PC-9 (cell line): ENCODE measurements around the gene GAL. TPM values are rescaled to one million over a fixed set of nuclear protein-coding genes. Genes with fewer than 3 reads are reported as not detected.
"Not testable (repeated sequence)": the region's sequence is repeated elsewhere in the genome, so short reads cannot be mapped to it uniquely, and the experiment has no call there.

Experiments
- Bru-seq: library from RNA; stranded (reverse); fragments of 400-500 nt; gene quantifications from one replicate; lab custom pipeline; 2021; lab: Mats Ljungman, UMichigan
- BruChase-seq, 2 experiments: library from RNA; stranded (reverse); fragments of 400-500 nt; gene quantifications; one replicate each; lab custom pipeline; 2021; lab: Mats Ljungman, UMichigan
- BruUV-seq: library from RNA; stranded (reverse); fragments of 400-500 nt; replicated peaks from 2 replicates; lab custom pipeline; 2021; lab: Mats Ljungman, UMichigan
- CTCF ChIA-PET: fragments of 300-600 bp; sonication (Branson Sonifier 250); formaldehyde crosslinking; loops from one replicate; lab custom pipeline; 2022; ENCODE audit warnings: antibody characterized with exemption; lab: Charles Lee
- POLR2A ChIA-PET: fragments of 300-600 bp; sonication (Branson Sonifier 250); formaldehyde crosslinking; loops from one replicate; lab custom pipeline; 2022; ENCODE audit warnings: antibody characterized with exemption; ENCODE audit not compliant: unreplicated experiment; lab: Charles Lee
- DNase-seq, 2 experiments: peaks; one replicate each; pipeline versions ENCODE4 v3.0.0 to v3.0.0-alpha.2; 2015 to 2022; ENCODE audit warnings: mixed read lengths in 1 of 2
- H2AFZ ChIP-seq: fragments of 200-600 bp; sonication (generic); 2 replicates; pipeline ENCODE4 v1.8.1; 2017; ENCODE audit warnings: antibody characterized with exemption
- H3F3A ChIP-seq: fragments of 200-600 bp; sonication (generic); 2 replicates; pipeline ENCODE4 v1.8.1; 2017; ENCODE audit warnings: antibody characterized with exemption, mild to moderate bottlenecking, low read depth; ENCODE audit not compliant: insufficient read depth
- H3K27ac ChIP-seq: fragments of 200-600 bp; sonication (generic); 2 replicates; pipeline ENCODE4 v1.6.1; 2016; ENCODE audit warnings: mixed run types
- H3K27me3 ChIP-seq: fragments of 200-600 bp; sonication (generic); 2 replicates; pipeline ENCODE4 v1.6.1; 2016; ENCODE audit warnings: low read depth, mixed run types; ENCODE audit not compliant: insufficient read depth
- H3K36me3 ChIP-seq: fragments of 200-600 bp; sonication (generic); 2 replicates; pipeline ENCODE4 v1.6.1; 2016; ENCODE audit warnings: low read depth, mixed run types
- H3K4me1 ChIP-seq: fragments of 200-600 bp; sonication (generic); replicated peaks from 2 replicates; pipeline ENCODE4 v1.6.1; 2016; ENCODE audit warnings: mixed run types; ENCODE audit not compliant: insufficient read depth
- H3K4me2 ChIP-seq: fragments of 200-600 bp; sonication (generic); 2 replicates; pipeline ENCODE4 v1.6.1; 2017; ENCODE audit warnings: mixed run types
- H3K4me3 ChIP-seq: fragments of 200-600 bp; sonication (generic); 2 replicates; pipeline ENCODE4 v1.6.1; 2016; ENCODE audit warnings: mixed run types
- H3K79me2 ChIP-seq: fragments of 200-600 bp; sonication (generic); 2 replicates; pipeline ENCODE4 v1.6.1; 2017; ENCODE audit warnings: low read depth, mixed run types
- H3K9me2 ChIP-seq: fragments of 200-600 bp; sonication (generic); 2 replicates; pipeline ENCODE4 v1.8.1; 2017; ENCODE audit warnings: mild to moderate bottlenecking; ENCODE audit not compliant: insufficient read depth
- H3K9me3 ChIP-seq: fragments of 200-600 bp; sonication (generic); 2 replicates; pipeline ENCODE4 v1.8.1; 2016; ENCODE audit warnings: low read depth; ENCODE audit not compliant: insufficient read depth
- H4K20me1 ChIP-seq: fragments of 200-600 bp; sonication (generic); 2 replicates; pipeline ENCODE4 v1.8.1; 2017; ENCODE audit not compliant: insufficient read depth
- EZH2 ChIP-seq: fragments of 200-600 bp; sonication (generic); IDR thresholded peaks from 2 replicates; pipeline ENCODE4 v1.8.0; 2017; ENCODE audit warnings: antibody characterized with exemption, low read depth
- intact Hi-C: fragments of 100-400 bp; cut with micrococcal nuclease; formaldehyde crosslinking; loops from one replicate; pipeline ENCODE4 v1.10.0; 2022; ENCODE audit not compliant: unreplicated experiment
- long read RNA-seq: library from polyadenylated mRNA; stranded (forward); transcript quantifications from one replicate; pipeline ENCODE4 v2.0.0, GENCODE V29; 2022
- total RNA-seq: library from RNA; stranded (reverse); gene quantifications from 2 replicates; pipeline ENCODE4 v1.2.3, GENCODE V29; 2021
- TF ChIP-seq, protein P1 (sequence below): fragments of 200-600 bp; sonication (generic); conservative IDR thresholded peaks from 2 replicates; pipeline ENCODE4 v1.6.1; 2017; ENCODE audit warnings: mixed run types, antibody characterized with exemption, mild to moderate bottlenecking, moderate library complexity

GAL gene, protein sequence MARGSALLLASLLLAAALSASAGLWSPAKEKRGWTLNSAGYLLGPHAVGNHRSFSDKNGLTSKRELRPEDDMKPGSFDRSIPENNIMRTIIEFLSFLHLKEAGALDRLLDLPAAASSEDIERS
- total RNA-seq (3.9 and 12.8 TPM in 2 replicates), Bru-seq, nascent RNA (percentile 34 among the genes with signal in this experiment), BruChase-seq, experiment 1, labeled RNA remaining after a 2-hour chase (percentile 21 among the genes with signal in this experiment), BruChase-seq, experiment 2, labeled RNA remaining after a 6-hour chase (percentile 43 among the genes with signal in this experiment)
- long read RNA-seq, transcript GAL-201 (6 exons, 818 nt): major isoform, 32 of 35 reads
- long read RNA-seq, partial matches to known transcripts: 2 of 35 reads
- long read RNA-seq, other reads (novel, unspliced or antisense): 1 of 35 reads

DNA sequence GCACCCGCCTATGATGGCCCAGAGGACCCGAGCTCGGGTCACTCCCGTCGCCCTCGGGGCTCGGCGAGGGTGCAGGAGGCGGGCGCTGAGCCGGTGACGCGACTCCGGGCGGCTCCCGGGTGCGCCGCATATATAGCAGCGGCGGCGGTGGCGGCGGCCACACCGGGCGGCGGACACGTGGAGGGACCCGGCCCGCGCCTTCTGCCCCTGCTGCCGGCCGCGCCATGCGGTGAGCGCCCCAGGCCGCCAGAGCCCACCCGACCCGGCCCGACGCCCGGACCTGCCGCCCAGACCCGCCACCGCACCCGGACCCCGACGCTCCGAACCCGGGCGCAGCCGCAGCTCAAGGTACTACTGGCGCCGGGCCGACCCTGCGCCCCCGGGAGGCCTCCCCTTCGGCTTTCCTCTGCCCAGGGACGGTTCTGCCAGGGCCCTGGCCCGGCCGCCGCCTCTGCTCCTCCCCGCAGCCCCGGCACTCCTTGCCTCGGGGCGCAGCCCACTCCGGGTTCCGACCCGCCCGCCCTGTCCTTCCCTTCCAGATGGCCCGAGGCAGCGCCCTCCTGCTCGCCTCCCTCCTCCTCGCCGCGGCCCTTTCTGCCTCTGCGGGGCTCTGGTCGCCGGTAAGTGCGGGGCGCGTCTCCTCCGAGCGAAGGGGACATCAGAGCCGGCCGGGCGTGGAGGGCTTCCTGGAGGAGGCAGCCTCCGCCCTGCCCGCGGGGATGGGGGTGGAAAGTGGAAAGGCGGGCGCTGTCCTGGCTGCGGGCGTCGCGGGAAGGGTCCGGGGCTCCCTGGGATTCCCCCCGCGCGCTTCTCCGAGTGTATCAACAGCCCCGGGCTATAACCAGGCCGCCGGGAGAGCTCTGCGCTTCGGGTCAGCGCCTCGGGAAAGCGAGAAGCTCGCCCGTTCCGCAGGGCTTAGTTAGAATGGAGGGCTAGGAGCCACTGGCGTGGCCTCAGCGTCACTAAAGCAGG is at the start of gene GAL:
Gene GAL, plus strand, starts transcription at position 160 of the 972 bp plus-strand sequence. Its CDS starts 380 bp downstream, at position 540.
- Histone ChIP-seq H3K36me3 (no peaks in the 10 kb centered on the region), H3K9me2 (no peaks in the 10 kb centered on the region), H3F3A (no peaks in the 10 kb centered on the region; the same call in 1 of the 2 replicates), H3K4me2 (peak within 1 kb of the TSS; percentile 94), H2AFZ (peak within 1 kb of the TSS; percentile 86), H4K20me1 (no peaks in the 10 kb centered on the region), H3K27me3 (peaks cover 28% of the 10 kb centered on the region), H3K4me3 (peak within 1 kb of the TSS; percentile 72), H3K79me2 (no peaks in the 10 kb centered on the region), H3K27ac (no peak within 1 kb of the TSS), H3K4me1 (peaks cover 8% of the 10 kb centered on the region; the same call in 1 of the 2 replicates), H3K9me3 (no peaks in the 10 kb centered on the region)
- intact Hi-C loops: no loop called here
- peak in 1 of 2 experiments; percentile 24 for DNase-seq
- ChIA-PET POLR2A (interaction anchor here (0.7 kb wide), 1 partner anchor 1041 kb away, joined by 3 read pairs; no protein-coding TSS in a partner anchor), CTCF (interaction anchor here (0.6 kb wide), 1 partner anchor 591 kb away, joined by 9 read pairs; no protein-coding TSS in a partner anchor)
- TF ChIP-seq EZH2: no peak; the same call in 1 of the 2 replicates
- TF ChIP-seq, protein P1, sequence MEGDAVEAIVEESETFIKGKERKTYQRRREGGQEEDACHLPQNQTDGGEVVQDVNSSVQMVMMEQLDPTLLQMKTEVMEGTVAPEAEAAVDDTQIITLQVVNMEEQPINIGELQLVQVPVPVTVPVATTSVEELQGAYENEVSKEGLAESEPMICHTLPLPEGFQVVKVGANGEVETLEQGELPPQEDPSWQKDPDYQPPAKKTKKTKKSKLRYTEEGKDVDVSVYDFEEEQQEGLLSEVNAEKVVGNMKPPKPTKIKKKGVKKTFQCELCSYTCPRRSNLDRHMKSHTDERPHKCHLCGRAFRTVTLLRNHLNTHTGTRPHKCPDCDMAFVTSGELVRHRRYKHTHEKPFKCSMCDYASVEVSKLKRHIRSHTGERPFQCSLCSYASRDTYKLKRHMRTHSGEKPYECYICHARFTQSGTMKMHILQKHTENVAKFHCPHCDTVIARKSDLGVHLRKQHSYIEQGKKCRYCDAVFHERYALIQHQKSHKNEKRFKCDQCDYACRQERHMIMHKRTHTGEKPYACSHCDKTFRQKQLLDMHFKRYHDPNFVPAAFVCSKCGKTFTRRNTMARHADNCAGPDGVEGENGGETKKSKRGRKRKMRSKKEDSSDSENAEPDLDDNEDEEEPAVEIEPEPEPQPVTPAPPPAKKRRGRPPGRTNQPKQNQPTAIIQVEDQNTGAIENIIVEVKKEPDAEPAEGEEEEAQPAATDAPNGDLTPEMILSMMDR: no peak
- TSS peak; percentile 40 for BruUV-seq

DNA sequence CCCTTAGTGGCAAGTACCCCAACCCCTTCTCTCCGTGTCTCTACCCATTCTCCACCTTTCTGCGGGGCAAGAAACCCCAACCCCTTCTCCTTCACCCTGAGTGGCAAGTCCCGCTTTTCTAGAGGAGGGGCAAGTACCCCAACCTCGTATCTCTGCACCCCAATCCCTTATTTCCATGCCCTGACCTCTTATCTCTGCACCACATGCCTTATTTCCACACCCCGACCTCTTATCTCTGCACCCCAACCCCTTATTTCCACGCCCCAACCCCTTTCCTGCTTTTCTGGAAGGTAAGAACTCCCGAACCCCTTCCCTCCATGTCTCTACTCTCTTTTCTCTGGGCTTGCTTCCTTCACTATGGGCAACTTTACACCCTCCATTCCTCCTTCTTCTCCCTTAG is 49.7 kb upstream of the GAL start:
- H3K79me2 ChIP-seq, H3K36me3 ChIP-seq, H3K9me3 ChIP-seq, CTCF ChIA-PET, BruUV-seq, H4K20me1 ChIP-seq, H3K9me2 ChIP-seq, H3K4me3 ChIP-seq, DNase-seq, POLR2A ChIA-PET, H2AFZ ChIP-seq, H3K4me1 ChIP-seq, H3F3A ChIP-seq, H3K27ac ChIP-seq, H3K4me2 ChIP-seq: not testable (repeated sequence)
- H3K27me3 ChIP-seq: peaks cover 46% of the 10 kb centered on the region
- intact Hi-C loops: loop anchor here (5.0 kb wide), 1 partner anchor 208 kb away; the partner anchor contains the start of gene CPT1A

DNA sequence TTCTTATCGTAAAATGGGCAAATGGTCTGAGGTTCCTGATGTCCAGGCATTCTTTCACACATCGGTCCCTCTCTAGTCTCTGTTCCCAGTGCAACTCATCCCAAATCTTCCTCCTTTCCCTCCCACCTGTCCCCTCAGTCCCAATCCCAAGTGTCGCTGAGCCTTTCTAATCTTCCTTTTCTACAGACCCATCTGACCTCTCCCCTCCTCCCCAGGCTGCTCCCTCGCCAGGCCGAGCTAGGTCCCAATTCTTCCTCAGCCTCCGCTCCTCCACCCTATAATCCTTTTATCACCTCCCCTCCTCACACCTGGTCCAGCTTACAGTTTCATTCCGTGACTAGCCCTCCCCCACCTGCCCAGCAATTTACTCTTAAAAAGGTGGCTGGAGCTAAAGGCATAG is 49.2 kb upstream of the GAL start:
- POLR2A ChIA-PET, H3K36me3 ChIP-seq, DNase-seq, H3K9me2 ChIP-seq, H3K4me3 ChIP-seq, H3K9me3 ChIP-seq, H3K4me1 ChIP-seq, intact Hi-C loops, H3K79me2 ChIP-seq, H4K20me1 ChIP-seq, CTCF ChIA-PET, H3K4me2 ChIP-seq, H3K27ac ChIP-seq, BruUV-seq, H2AFZ ChIP-seq, H3F3A ChIP-seq: not testable (repeated sequence)
- peaks cover 45% of the 10 kb centered on the region for H3K27me3 ChIP-seq

DNA sequence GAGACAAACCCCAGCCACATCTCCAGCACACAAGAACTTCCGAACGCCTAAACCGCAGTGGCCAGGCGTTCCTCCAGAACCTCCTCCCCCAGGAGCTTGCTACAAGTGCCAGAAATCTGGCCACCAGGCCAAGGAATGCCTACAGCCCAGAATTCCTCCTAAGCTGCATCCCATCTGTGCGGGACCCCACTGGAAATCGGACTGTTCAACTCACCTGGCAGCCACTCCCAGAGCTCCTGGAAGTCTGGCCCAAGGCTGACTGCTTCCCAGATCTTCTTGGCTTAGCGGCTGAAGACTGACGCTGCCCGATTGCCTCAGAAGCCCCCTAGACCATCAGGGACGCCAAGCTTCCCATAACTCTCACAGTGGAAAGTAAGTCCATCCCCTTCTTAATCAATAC is 48.5 kb upstream of the GAL start:
- H3K36me3 ChIP-seq, H3K27ac ChIP-seq, POLR2A ChIA-PET, BruUV-seq, H3K4me2 ChIP-seq, intact Hi-C loops, H2AFZ ChIP-seq, H3K79me2 ChIP-seq, H3K4me1 ChIP-seq, H3F3A ChIP-seq, DNase-seq, H4K20me1 ChIP-seq, CTCF ChIA-PET, H3K9me3 ChIP-seq, H3K9me2 ChIP-seq, H3K4me3 ChIP-seq: not testable (repeated sequence)
- H3K27me3 ChIP-seq: peaks cover 45% of the 10 kb centered on the region

DNA sequence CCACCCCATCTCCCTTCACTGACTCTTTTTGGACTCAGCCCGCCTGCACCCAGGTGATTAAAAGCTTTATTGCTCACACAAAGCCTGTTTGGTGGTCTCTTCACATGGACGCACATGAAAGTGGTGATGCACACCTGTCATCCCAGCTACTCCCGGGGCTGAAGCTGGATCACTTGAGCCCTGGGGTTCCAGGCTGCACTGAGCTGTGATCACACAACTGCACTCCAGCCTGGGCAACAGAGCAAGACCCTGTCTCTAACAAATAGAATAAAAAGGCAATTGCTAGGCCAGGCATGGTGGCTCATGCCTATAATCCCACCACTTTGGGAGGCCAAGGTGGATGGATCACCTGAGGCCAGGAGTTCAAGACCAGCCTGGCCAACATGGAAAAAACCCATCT is 45.0 kb upstream of the GAL start:
- H3K27ac ChIP-seq, H3K9me2 ChIP-seq, H3F3A ChIP-seq, H3K4me1 ChIP-seq, H3K9me3 ChIP-seq, H4K20me1 ChIP-seq, POLR2A ChIA-PET, H3K79me2 ChIP-seq, DNase-seq, H3K36me3 ChIP-seq, H3K4me2 ChIP-seq, H3K4me3 ChIP-seq, BruUV-seq, intact Hi-C loops, H2AFZ ChIP-seq: not testable (repeated sequence)
- H3K27me3 ChIP-seq: peaks cover 51% of the 10 kb centered on the region
- CTCF ChIA-PET: interaction anchor here (0.6 kb wide), 1 partner anchor 227 kb away, joined by 9 read pairs; no protein-coding TSS in a partner anchor
